Measurements from ENCODE around the gene RPL37. TPM values are rescaled to one million over a fixed set of nuclear protein-coding genes. Genes with fewer than 3 reads are reported as not detected.
"Not testable (repeated sequence)": the region's sequence is repeated elsewhere in the genome, so short reads cannot be mapped to it uniquely, and the experiment has no call there.

RPL37 gene
- total RNA-seq = 1,530 and 1,537 TPM in 2 replicates

DNA sequence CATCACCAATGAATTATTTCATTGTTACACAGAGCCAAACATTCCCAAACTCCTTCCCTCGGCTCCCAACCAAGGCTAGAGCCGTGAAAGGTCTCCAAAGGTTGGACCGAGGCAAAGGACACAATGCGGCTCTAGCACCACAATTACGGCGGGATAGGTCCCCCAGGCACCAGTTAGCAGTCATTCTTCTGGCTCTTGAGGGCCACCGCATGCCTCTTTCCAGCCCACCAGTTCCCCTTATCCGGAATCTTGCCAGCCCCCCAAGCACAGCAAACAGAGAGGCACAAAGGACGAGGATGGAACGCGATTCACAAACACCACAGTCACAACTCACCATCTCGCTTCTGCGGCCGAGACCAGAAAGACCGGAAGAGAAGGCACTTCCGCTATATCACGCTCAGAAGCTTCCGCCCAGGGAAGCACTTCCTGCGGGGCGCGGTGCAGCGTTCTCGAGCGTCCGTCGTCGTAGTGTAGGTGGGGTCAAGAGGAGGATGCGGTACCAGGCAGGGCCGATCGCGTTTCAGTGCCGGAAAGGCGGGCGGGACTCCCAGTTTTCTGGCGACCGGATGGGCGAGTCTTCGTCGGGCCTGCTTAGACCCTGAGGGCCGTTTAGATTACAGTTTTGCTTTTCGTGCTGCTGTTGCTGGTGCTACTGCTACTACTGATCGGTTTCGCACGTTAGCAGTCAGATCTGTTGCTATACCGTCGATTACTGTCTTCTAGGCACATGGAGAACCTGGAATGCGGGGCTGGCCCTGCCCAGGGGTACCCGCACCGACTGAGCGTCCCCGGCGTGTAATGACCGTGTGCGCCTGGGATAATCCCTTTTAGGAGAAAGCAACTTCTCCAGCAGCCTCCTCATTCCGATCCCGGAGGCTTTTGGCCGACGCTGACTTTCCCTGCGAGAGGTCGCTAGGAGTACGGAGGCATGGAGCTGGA, at the start of gene RPL37:
RPL37 (minus strand) TSS at position 374 of the 939 bp plus-strand sequence; CDS start at position 337, 37 bp downstream.
- intact Hi-C loops (cut with micrococcal nuclease) = loop anchor here (1.0 to 10.0 kb wide), 5 partner anchors 37 to 1760 kb away; partner anchors contain the start of genes PRKAA1, PTGER4, RICTOR and TTC33

DNA sequence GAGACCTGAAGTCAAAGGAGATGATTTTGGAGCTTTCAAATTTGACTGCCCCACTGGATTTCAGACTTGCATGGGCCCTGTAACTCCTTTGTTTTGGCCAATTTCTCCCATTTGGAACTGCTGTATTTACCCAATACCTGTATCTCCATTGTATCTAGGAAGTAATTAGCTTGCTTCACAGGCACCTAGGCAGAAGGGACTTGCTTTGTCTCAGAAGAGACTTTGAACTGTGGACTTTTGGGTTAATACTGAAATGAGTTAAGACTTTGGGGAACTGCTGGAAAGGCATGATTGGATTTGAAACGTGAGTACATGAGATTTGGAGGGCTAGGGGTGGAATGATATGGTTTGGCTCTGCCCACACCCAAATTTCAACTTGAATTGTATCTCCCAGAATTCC, 48.0 kb upstream of the RPL37 start:
- intact Hi-C loops (cut with micrococcal nuclease) = loop anchor here (5.0 kb wide), 1 partner anchor 1306 kb away; no protein-coding TSS in a partner anchor

DNA sequence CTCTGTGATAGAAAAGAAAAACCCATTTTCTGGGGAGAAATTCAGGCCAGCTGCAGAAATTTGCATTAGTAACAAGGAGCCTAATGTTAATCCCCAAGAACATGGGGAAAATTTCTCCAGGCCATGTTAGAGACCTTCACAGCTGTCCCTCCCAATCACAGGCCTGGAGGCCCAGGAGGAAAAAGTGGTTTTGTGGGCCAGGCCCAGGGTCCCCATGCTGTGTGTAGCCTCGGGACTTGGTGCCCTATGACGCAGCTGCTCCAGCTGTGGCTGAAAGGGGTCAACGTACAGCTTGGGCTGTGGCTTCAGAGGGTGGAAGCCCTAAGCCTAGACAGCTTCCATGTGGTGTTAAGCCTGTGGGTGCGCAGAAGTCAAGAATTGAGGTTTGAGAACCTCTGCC, 47.3 kb upstream of the RPL37 start:
- intact Hi-C loops (cut with micrococcal nuclease) = loop anchor here (5.0 kb wide), 1 partner anchor 1305 kb away; no protein-coding TSS in a partner anchor

DNA sequence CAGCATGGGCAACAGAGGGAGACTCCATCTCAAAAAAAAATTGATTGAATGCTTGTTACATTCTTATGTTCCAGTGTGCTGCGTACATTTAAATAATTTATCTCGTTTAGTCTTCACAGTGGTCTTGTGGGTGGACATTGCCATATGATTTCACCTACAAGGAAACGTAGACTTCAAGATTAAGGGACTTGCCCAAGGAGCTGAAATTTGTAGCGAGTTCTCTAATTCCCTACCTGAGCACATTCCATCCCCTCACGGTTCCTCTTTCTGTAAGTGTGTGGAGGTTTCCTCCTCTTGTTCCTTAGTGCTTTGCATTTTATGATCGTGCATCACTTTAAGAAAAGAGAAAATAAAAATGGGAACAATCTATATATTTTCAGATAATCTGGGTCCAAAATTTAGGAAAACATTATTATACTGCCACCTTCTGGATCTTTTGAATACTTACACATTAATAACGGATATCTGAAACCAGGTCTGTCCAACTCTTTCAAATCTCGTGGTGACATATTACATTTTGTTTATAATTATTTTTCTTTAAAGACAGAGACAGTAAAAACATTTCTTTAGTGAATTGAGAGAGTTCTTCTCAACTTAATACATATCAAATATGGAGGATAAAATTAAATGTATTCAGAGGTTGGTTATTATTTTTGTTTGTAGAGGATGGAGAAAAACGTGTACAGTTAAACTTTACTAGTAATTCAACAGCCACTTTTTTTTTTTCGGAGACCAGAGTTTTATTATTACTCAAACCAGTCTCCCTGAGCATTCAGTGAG, 44.3 kb upstream of the RPL37 start:
- intact Hi-C loops (cut with micrococcal nuclease) = loop anchor here (1.0 to 2.0 kb wide), 5 partner anchors 45 to 1165 kb away; partner anchors contain the start of genes PRKAA1, RPL37 and TTC33

DNA sequence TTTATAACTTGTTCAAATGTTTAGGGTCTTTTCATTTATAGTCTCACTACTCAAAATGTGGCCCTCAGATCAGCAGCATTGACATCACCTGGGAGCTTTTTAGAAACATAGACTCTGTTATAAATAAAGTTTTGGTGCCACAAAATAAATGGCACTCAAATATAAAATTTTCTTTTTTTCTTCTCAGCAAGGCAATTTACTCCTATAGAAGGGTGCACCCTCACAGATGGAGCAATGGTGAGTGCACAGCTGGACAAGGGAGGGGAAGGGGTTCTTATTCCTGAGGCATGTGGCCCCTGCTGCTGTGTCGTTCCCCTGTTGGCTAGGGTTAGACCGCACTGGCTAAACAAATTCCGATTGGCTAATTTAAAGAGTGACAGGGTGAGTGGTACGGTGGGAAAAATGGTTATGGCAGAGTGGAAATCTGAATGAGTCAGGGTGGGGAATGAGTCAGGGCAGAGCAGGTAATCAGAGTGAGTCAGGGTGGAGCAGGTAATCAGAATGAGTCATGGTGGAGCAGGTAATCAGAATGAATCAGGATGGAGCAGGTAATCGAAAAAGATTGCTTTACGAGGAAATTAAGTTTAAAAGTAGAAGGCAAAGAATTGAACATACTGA, 42.5 kb upstream of the RPL37 start:
- intact Hi-C loops (cut with micrococcal nuclease) = no loop called here

DNA sequence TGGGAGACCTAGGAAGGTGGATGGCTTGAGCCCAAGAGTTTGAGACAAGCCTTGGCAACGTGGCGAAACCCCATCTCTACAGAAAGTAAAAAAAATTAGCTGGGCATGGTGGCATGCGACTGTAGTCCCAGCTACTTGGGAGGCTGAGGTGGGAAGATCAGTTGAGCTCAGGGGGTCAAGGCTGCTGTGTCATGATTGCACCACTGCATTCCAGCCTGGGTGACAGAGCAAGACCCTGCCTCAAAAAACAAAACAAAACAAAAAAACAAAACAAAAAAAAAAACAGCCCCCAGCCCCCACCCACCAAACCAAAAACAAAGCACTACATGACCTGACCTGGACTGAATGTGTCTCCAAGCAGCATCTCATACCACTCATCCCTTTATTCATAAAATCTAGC, 40.9 kb upstream of the RPL37 start:
- intact Hi-C loops (cut with micrococcal nuclease) = no loop called here

DNA sequence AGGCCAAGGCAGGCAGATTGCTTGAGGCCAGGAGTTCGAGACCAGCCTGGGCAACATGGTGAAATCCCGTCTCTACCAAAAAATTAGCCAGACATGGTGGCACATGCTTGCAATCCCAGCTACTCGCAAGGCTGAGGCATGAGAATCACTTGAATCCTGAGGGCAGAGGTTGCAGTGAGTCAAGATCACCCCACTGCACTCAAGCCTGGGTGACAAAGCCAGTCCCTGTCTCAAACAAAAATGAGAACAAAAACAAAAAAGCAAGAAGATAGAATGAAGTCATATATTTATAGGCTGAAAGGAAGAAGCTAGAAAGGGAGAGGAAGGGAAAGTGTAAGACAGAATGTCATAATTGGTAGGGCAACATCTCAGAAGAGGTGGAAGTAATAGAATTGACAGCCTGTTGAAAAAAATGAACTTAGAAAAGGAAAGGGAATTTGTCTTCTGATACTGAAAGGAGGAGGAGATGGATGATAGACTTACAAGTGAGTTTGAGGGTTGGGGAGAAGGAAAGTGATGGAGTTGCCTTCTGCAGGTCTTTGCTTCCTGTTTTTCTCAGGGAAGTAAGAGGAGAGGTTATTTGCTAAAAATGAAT, 38.4 kb upstream of the RPL37 start:
- intact Hi-C loops (cut with micrococcal nuclease) = no loop called here

DNA sequence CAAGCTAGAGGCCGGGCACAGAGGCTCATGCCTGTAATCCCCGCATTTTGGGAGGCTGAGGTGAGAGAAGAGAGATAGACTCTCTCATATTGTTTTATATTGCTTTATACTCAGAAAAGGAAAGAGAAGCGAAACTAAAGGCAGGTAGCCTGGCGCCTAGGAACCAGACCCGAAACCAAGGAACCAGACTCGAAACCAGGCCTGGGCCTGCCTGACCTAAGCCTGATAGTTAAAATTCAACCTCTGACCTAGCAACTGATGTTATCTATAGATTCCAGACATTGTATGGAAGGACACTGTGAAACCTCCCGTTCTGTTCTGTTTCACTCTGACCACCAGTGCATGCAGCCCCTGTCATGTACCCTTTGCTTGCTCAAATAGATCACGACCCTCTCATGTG, 37.2 kb upstream of the RPL37 start:
- intact Hi-C loops (cut with micrococcal nuclease) = not testable (repeated sequence)

DNA sequence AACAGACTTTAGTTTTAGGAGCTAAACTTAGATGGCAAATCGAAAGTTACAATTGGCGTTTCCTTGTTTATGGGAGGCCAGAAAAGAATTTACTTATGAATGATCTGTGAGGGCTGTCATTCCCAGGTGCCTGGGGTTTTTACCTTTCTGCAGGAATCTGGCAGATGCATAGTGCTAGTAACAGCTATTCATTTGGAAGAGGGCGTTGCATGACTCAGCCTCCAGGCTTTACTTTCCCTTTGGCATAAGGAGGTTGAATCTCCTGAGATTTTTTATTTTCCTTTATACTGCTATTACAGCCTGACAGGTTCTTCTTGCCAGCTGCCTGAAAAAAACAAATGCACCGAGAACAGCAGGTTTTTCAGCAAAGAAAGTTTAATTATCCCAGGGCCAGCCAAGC, 36.2 kb upstream of the RPL37 start:
- intact Hi-C loops (cut with micrococcal nuclease) = no loop called here

DNA sequence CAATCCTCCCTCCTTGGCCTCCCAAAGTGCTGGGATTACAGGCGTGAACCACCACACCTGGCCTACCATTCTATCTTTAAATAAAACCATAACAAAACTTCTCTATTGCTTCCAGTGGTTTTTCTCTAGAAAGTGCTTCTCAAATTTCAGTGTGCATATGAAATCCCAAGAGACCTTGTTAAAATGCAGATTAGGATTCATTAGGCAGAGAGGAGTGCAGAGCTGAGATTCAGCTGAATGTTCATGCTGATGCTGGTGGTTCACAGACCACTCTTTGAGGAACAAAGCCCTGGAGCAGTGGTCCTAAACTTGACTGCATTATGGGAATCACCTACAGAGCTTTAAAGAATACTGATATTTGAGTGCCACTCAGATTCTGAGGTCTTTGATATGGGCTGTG, 34.4 kb upstream of the RPL37 start:
- intact Hi-C loops (cut with micrococcal nuclease) = no loop called here

DNA sequence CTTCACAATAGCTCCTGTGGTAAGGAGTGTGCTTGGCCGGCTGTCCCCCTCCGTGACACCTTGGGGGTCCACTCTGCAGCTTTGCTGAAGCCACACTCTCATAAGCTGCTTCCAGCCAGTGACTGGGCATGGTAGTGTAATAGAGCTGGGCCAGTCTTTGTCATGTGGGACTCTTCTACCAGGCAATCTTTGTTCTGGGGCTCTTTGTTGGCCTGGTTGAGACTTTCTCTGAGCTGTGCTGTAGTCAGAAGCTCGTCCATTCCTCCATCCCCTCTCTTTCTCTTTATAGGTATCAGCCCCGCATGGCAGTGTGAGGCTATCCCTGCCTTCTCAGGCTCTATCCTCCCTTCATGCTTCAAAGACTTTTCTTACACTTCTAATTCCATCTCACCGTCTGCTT, 31.8 kb upstream of the RPL37 start:
- intact Hi-C loops (cut with micrococcal nuclease) = no loop called here

DNA sequence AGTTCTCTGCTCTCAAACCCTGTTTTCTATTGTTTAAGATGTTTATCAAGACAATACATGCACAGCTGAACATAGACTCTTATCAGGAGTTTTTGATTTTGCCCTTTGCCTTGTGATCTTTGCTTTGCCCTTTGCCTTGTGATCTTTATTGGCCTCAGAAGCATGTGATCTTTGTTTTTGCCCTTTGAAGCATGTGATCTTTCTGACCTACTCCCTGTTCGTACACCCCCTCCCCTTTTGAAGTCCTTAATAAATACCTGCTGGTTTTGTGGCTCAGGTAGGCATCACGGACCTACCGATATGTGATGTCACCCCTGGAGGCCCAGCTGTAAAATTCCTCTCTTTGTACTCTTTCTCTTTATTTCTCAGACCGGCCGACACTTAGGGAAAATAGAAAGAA, 30.0 kb upstream of the RPL37 start:
- intact Hi-C loops (cut with micrococcal nuclease) = not testable (repeated sequence)

DNA sequence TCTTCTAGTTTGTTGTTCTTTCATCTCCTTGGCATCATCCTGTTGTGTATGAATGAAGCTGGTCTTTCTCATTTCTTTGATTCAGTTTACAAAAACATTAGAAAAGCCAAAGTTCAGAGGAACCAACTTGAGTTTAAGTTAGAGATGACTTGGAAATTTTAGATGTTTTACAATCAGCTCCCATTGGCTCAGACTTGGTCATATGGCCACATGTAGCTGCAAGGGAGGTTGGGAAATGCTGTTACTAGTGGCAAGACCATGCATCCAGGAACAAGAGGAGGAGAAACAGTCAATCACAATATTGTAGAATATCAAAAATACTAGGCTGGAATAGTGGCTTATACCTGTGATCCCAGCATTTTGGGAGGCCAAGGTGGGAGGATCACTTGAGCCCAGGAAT, 25.7 kb upstream of the RPL37 start:
- intact Hi-C loops (cut with micrococcal nuclease) = no loop called here

DNA sequence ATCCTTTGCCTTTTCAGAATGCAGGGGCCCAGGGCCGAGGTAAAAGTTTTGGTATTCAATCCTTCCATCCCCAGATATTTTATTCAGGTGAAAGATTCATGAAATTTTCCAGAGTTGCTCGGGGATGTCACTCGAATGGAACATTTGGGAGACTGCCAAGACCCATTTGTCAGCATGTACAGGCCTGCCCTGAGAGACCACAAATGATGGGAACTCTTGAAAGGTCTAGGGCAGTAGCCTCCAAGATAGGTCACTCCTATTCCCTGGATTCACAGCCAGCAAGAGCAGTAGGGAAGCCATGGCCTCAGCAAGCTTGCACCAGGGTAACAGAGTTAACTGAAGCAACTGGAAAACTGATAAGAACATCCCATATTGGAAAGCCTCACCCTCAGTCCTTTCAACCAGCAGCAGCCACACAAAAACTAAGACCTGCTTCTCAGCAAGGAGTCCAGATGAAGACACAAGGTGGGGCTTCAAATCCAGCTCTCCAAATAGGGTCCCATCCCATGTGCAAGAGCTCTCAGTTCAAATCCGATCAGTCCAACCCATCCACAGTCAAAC, 18.7 kb upstream of the RPL37 start:
- intact Hi-C loops (cut with micrococcal nuclease) = no loop called here

DNA sequence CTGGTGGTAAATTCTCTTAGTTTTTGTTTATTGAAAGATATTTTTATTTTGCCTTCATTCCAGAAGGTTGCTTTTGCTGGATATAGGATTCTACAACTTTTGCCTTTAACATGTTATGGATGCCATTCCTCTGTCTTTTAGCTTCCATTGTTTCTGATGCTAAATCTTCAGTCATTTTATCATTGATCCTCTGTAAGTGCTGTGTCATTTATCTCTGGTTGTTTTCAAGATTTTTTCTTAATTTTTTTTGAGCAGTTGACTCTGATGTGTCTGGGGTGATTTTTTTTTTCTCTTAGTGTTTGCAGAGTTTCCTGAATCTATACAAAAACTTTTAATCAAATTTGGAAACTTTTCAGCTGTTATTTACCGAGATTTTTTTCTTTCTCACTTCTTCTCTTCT, 12.5 kb upstream of the RPL37 start:
- intact Hi-C loops (cut with micrococcal nuclease) = no loop called here

DNA sequence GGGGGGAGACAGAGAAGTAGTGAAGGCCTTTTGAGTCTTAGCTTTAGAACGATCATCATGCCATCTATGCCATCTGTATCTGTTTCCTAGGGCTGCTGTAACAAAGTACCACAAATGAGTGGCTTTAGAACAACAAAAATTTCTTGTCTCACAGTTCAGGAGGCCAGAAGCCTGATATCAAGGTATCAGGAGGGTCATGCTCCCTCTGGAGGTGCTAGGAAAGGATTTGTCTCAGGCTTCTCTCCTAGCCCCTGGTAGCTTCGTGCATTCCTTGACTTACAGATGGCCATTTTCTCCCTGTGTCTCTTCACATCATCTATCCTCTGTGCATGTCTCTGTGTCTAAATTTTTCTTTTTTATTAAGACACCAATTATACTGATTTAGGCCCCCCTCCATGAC, 11.3 kb upstream of the RPL37 start:
- intact Hi-C loops (cut with micrococcal nuclease) = no loop called here

DNA sequence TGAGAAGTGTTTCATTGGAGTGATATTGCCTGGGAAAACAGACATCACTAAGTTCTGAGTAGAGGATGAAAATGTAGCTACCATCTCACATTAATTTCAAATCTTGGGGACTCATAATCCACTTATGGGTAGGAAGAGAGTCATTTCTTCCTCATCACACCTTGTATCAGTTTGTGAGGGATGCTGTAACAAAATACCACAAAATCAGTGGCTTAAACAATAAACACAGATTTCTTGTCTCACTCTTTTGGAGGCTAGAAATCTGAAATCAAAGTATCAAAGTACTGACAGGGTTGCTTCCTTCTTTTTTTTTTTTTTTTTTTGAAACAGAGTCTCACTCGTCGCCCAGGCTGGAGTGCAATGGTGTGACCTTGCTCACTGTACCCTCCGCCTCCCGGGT, 9.5 kb upstream of the RPL37 start:
- intact Hi-C loops (cut with micrococcal nuclease) = no loop called here

DNA sequence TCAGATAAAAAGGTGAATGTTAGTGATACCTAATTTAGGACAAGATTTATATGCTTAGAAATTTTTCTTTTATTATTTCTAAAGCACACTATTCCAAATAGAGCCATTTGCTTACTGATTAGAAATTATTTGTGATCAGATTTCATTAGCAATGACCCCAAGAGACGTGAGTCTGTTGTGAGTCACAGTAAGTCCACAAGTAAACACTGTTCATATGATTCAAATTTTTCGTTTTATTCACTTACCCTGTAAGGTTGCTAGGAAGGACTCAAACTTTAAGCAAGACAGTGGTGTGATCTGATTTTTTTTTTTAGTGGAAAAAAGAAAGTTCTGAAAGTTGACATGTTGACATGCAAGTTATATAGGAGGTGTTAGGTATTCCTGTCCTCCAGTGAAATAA, 7.3 kb upstream of the RPL37 start:
- intact Hi-C loops (cut with micrococcal nuclease) = no loop called here

DNA sequence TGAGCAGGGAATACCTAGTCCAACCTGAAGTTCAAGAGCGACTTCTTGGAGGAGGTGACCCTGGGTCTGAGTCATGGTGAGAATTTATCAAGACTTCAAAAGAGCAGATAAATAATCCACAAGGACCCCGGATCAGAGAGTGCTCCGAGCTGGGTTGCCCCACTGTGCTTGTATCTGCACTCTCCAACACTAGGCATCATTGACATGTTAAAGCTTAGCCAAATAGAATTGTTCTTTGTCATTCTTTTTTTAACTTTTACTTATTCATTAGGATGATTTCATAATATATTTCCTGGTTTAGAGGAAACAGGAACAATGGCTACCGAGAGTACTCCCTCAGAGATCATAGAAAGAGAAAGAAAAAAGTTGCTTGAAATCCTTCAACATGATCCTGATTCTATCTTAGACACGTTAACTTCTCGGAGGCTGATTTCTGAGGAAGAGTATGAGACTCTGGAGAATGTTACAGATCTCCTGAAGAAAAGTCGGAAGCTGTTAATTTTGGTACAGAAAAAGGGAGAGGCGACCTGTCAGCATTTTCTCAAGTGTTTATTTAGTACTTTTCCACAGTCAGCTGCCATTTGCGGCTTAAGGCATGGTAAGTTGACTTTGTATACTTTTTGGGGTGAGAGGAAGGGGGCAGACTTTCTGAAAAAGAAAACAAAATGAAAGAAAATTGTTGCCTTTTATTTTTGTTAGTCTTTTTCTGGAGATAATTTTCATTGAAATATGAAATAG, 6.2 kb upstream of the RPL37 start, which contains the start of gene CARD6:
CARD6 (plus strand) TSS at position 300 of the 738 bp plus-strand sequence; CDS start at position 316, 16 bp downstream.
- intact Hi-C loops (cut with micrococcal nuclease) = no loop called here

DNA sequence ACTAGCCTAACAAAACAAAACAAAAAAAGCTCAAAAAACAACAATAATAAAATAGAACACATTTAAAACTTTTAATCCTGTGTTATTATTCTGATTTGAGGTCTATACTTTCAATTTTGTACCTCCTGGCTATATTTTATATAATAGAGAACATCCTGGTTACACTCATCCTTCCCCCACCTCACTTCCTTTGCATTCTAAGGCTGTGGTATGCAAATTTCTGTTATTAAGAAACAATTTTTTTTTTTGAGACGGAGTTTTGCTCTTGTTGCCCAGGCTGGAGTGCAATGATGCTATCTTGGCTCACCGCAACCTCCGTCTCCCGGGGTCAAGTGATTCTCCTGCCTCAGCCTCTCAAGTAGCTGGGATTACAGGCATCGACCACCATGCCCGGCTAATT, 3.1 kb upstream of the RPL37 start:
- intact Hi-C loops (cut with micrococcal nuclease) = loop anchor here (10.0 kb wide), 1 partner anchor 1763 kb away; the partner anchor contains the start of gene RICTOR
